WTC11 (cell line): ENCODE measurements around the gene TC2N. TPM values are rescaled to one million over a fixed set of nuclear protein-coding genes. Genes with fewer than 3 reads are reported as not detected.
"Not testable (repeated sequence)": the region's sequence is repeated elsewhere in the genome, so short reads cannot be mapped to it uniquely, and the experiment has no call there.

Experiments
- ATAC-seq: fragments of 200-7000 bp; cut with Tn5 transposase; 2 replicates; pipeline ENCODE4 v1.10.0; 2021; ENCODE audit warnings: mild to moderate bottlenecking, moderate library complexity
- CTCF ChIA-PET: fragments of 300-600 bp; sonication (Branson Sonifier 250); formaldehyde crosslinking; loops from one replicate; lab custom pipeline; 2021; ENCODE audit warnings: antibody characterized with exemption; lab: Charles Lee
- POLR2A ChIA-PET: fragments of 350-600 bp; sonication (Branson Sonifier 250); formaldehyde crosslinking; loops from one replicate; lab custom pipeline; 2021; ENCODE audit warnings: antibody characterized with exemption; lab: Charles Lee
- DNase-seq: peaks from one replicate; pipeline ENCODE4 v3.0.0; 2021; ENCODE audit warnings: low spot score
- H3K27ac Mint-ChIP-seq: 2 replicates; pipeline ENCODE4 v1.8.0; 2021; ENCODE audit warnings: mixed read lengths
- H3K27me3 Mint-ChIP-seq: 2 replicates; pipeline ENCODE4 v1.8.0; 2021; ENCODE audit warnings: low read depth, mild to moderate bottlenecking, moderate library complexity, mixed read lengths
- H3K36me3 Mint-ChIP-seq: 2 replicates; pipeline ENCODE4 v1.8.0; 2021; ENCODE audit warnings: mixed read lengths
- H3K4me1 Mint-ChIP-seq: 2 replicates; pipeline ENCODE4 v1.8.0; 2022; ENCODE audit warnings: mixed read lengths
- H3K4me3 Mint-ChIP-seq: 2 replicates; pipeline ENCODE4 v1.8.0; 2021; ENCODE audit warnings: mild to moderate bottlenecking, moderate library complexity, mixed read lengths
- H3K9me3 Mint-ChIP-seq: 2 replicates; pipeline ENCODE4 v1.8.0; 2021; ENCODE audit warnings: mixed read lengths
- CREB1 ChIP-seq: sonication (generic); formaldehyde crosslinking; IDR thresholded peaks from 2 replicates; pipeline ENCODE4 v1.8.0; 2023; ENCODE audit warnings: mild to moderate bottlenecking, missing genetic modification reagents
- ELF4 ChIP-seq: sonication (generic); formaldehyde crosslinking; IDR thresholded peaks from 2 replicates; pipeline ENCODE4 v1.8.1; 2022; ENCODE audit warnings: low read depth, mild to moderate bottlenecking, moderate library complexity, missing genetic modification reagents
- FOXJ3 ChIP-seq: sonication (generic); formaldehyde crosslinking; IDR thresholded peaks from 2 replicates; pipeline ENCODE4 v1.9.0; 2021; ENCODE audit warnings: missing genetic modification reagents, mild to moderate bottlenecking, borderline replicate concordance
- HMGA2 ChIP-seq: fragments of 250-450 bp; sonication (Bioruptor Pico); IDR thresholded peaks from 2 replicates; pipeline ENCODE4 v1.4.0; 2021; ENCODE audit warnings: mild to moderate bottlenecking, moderate library complexity
- NFE2L1 ChIP-seq: sonication (generic); formaldehyde crosslinking; IDR thresholded peaks from 2 replicates; pipeline ENCODE4 v1.8.1; 2023; ENCODE audit warnings: missing genetic modification reagents
- NR2C2 ChIP-seq: sonication (generic); formaldehyde crosslinking; IDR thresholded peaks from 2 replicates; pipeline ENCODE4 v1.8.0; 2022; ENCODE audit warnings: mild to moderate bottlenecking, missing genetic modification reagents
- OVOL2 ChIP-seq: fragments of 250-450 bp; sonication (Bioruptor Pico); IDR thresholded peaks from 2 replicates; pipeline ENCODE4 v1.9.0; 2021; ENCODE audit warnings: mild to moderate bottlenecking, borderline replicate concordance
- PREB ChIP-seq: sonication (generic); formaldehyde crosslinking; IDR thresholded peaks from 2 replicates; pipeline ENCODE4 v1.8.1; 2022; ENCODE audit warnings: mild to moderate bottlenecking, missing genetic modification reagents, moderate library complexity, borderline replicate concordance
- SP1 ChIP-seq: sonication (generic); formaldehyde crosslinking; conservative IDR thresholded peaks from 2 replicates; pipeline ENCODE4 v1.8.1; 2022; ENCODE audit warnings: missing genetic modification reagents
- USF1 ChIP-seq: sonication (generic); formaldehyde crosslinking; IDR thresholded peaks from 2 replicates; pipeline ENCODE4 v1.8.0; 2022; ENCODE audit warnings: mild to moderate bottlenecking, missing genetic modification reagents
- ZBTB21 ChIP-seq: sonication (generic); formaldehyde crosslinking; IDR thresholded peaks from 2 replicates; pipeline ENCODE4 v1.8.1; 2023; ENCODE audit warnings: mild to moderate bottlenecking, missing genetic modification reagents, borderline replicate concordance
- ZNF416 ChIP-seq: fragments of 250-450 bp; sonication (Bioruptor Pico); IDR thresholded peaks from 2 replicates; pipeline ENCODE4 v1.9.0; 2021; ENCODE audit warnings: mild to moderate bottlenecking, inconsistent platforms
- ZNF532 ChIP-seq: fragments of 250-450 bp; sonication (Bioruptor Pico); IDR thresholded peaks from 2 replicates; pipeline ENCODE4 v1.9.0; 2021; ENCODE audit warnings: mild to moderate bottlenecking, borderline replicate concordance
- total RNA-seq: library from RNA; stranded (reverse); gene quantifications from 3 replicates; pipeline ENCODE4 v1.2.3, GENCODE V29; 2021
- TF ChIP-seq, protein P1 (sequence below): sonication (generic); formaldehyde crosslinking; IDR thresholded peaks from 2 replicates; pipeline ENCODE4 v1.8.1; 2023; ENCODE audit warnings: mild to moderate bottlenecking, missing genetic modification reagents, borderline replicate concordance
- TF ChIP-seq, protein P2 (sequence below): sonication (generic); formaldehyde crosslinking; IDR thresholded peaks from 2 replicates; pipeline ENCODE4 v1.8.1; 2022; ENCODE audit warnings: missing genetic modification reagents, borderline replicate concordance
- TF ChIP-seq, protein P3 (sequence below): fragments of 250-450 bp; sonication (Bioruptor Pico); IDR thresholded peaks from 2 replicates; pipeline ENCODE4 v2.1.2; 2022; ENCODE audit warnings: mild to moderate bottlenecking, moderate library complexity

Gene TC2N
- total RNA-seq, 1 experiment from 2014 or later = 33.0 TPM

DNA sequence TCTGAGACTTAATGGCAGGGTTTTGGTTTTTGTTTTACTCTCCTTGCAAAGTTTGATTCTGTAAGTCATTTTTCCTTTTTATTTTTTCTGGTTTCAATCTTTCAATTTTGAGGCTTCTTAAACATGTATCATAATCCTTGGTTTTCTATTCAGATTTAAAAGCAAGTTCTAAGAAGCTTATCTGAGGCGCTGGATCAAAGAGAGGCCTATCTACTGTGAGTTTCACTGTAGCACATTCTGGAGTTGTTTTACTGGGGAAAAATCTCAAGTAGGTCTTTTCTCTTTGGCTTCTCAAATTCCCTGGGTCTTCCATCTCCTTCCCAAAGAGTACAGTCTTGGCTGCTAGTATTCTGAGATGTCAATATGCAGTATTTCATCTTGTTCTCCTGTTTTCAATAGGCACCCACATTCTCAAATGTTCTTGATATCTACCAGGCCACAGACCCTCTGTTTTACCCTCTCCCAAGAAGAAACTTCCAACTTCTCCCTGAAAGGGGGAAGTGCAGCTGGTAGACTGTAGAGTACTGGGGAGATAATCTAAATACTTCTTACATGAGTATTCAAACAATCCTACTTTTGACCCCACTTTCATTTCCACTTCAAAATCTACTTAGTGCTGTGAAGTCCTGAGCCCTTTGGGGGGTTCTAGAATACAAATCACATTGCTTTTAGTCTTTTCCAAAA is 124.6 kb downstream of the TC2N start:
- Mint-ChIP-seq H3K9me3 (peaks cover 5% of the 10 kb centered on the region), H3K36me3 (no peaks in the 10 kb centered on the region), H3K27me3 (no peaks in the 10 kb centered on the region), H3K27ac (no peak overlapping the region), H3K4me3 (no peak overlapping the region), H3K4me1 (no peaks in the 10 kb centered on the region)
- CTCF ChIA-PET = no interaction called here
- DNase-seq (no peak), ATAC-seq (no peak)
- POLR2A ChIA-PET = no interaction called here
- TF ChIP-seq SP1 (CRISPR knock-in tag) (no peak), ZBTB21 (CRISPR knock-in tag) (no peak), OVOL2 (CRISPR knock-in tag) (no peak), FOXJ3 (CRISPR knock-in tag) (no peak), ELF4 (CRISPR knock-in tag) (no peak), NR2C2 (CRISPR knock-in tag) (no peak)
- TF ChIP-seq, protein P1, sequence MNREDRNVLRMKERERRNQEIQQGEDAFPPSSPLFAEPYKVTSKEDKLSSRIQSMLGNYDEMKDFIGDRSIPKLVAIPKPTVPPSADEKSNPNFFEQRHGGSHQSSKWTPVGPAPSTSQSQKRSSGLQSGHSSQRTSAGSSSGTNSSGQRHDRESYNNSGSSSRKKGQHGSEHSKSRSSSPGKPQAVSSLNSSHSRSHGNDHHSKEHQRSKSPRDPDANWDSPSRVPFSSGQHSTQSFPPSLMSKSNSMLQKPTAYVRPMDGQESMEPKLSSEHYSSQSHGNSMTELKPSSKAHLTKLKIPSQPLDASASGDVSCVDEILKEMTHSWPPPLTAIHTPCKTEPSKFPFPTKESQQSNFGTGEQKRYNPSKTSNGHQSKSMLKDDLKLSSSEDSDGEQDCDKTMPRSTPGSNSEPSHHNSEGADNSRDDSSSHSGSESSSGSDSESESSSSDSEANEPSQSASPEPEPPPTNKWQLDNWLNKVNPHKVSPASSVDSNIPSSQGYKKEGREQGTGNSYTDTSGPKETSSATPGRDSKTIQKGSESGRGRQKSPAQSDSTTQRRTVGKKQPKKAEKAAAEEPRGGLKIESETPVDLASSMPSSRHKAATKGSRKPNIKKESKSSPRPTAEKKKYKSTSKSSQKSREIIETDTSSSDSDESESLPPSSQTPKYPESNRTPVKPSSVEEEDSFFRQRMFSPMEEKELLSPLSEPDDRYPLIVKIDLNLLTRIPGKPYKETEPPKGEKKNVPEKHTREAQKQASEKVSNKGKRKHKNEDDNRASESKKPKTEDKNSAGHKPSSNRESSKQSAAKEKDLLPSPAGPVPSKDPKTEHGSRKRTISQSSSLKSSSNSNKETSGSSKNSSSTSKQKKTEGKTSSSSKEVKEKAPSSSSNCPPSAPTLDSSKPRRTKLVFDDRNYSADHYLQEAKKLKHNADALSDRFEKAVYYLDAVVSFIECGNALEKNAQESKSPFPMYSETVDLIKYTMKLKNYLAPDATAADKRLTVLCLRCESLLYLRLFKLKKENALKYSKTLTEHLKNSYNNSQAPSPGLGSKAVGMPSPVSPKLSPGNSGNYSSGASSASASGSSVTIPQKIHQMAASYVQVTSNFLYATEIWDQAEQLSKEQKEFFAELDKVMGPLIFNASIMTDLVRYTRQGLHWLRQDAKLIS (CRISPR knock-in tag) = no peak

DNA sequence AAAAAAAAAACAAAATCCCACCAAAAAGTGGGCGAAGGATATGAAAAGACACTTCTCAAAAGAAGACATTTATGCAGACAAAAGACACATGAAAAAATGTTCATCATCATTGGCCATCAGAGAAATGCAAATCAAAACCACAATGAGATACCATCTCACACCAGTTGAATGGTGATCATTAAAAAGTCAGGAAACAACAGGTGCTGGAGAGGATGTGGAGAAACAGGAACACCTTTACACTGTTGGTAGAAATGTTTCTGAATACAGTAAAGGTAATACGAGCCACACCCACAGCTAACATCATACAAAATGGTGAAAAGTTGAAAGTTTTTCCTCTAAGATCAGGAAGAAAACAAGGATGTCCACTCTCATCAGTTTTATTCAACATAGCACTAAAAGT is 127.5 kb downstream of the TC2N start:
- H3K27me3 Mint-ChIP-seq, CTCF ChIA-PET, POLR2A ChIA-PET, H3K4me1 Mint-ChIP-seq, H3K27ac Mint-ChIP-seq, H3K36me3 Mint-ChIP-seq, H3K9me3 Mint-ChIP-seq, H3K4me3 Mint-ChIP-seq, DNase-seq, ATAC-seq: not testable (repeated sequence)

DNA sequence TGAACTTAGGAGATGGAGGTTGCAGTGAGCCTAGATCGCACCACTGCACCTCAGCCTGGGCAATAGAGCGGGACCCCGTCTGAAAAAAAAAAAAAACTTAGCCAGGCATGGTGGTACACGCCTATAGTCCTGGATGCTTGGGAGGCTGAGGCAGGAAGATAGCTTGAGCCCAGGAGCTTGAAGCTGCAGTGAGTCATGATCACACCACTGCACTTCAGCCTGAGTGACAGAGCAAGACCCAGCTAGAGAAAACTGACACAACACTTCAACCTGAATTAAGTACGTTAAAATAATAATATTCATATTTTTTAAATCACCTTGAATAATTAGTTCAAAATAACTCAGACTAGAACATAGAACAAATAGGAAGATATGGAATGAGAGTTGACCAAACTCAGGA is 129.7 kb downstream of the TC2N start:
- H3K9me3 Mint-ChIP-seq = peaks cover 8% of the 10 kb centered on the region
- no peak overlapping the region for H3K27ac Mint-ChIP-seq
- H3K4me3 Mint-ChIP-seq = no peak overlapping the region
- H3K36me3 Mint-ChIP-seq = no peaks in the 10 kb centered on the region
- no peak for DNase-seq
- ChIA-PET POLR2A (no interaction called here), CTCF (interaction anchor here (0.6 kb wide), 1 partner anchor 225 kb away, joined by 4 read pairs; no protein-coding TSS in a partner anchor)
- ATAC-seq = no peak
- no peaks in the 10 kb centered on the region for H3K27me3 Mint-ChIP-seq
- TF ChIP-seq NFE2L1 (CRISPR knock-in tag) (no peak), ZNF532 (CRISPR knock-in tag) (no peak), ZNF416 (CRISPR knock-in tag) (no peak), USF1 (CRISPR knock-in tag) (no peak), PREB (CRISPR knock-in tag) (no peak), HMGA2 (no peak), CREB1 (CRISPR knock-in tag) (no peak)
- TF ChIP-seq, protein P2, sequence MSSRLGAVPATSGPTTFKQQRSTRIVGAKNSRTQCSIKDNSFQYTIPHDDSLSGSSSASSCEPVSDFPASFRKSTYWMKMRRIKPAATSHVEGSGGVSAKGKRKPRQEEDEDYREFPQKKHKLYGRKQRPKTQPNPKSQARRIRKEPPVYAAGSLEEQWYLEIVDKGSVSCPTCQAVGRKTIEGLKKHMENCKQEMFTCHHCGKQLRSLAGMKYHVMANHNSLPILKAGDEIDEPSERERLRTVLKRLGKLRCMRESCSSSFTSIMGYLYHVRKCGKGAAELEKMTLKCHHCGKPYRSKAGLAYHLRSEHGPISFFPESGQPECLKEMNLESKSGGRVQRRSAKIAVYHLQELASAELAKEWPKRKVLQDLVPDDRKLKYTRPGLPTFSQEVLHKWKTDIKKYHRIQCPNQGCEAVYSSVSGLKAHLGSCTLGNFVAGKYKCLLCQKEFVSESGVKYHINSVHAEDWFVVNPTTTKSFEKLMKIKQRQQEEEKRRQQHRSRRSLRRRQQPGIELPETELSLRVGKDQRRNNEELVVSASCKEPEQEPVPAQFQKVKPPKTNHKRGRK (CRISPR knock-in tag) = no peak
- TF ChIP-seq, protein P3, sequence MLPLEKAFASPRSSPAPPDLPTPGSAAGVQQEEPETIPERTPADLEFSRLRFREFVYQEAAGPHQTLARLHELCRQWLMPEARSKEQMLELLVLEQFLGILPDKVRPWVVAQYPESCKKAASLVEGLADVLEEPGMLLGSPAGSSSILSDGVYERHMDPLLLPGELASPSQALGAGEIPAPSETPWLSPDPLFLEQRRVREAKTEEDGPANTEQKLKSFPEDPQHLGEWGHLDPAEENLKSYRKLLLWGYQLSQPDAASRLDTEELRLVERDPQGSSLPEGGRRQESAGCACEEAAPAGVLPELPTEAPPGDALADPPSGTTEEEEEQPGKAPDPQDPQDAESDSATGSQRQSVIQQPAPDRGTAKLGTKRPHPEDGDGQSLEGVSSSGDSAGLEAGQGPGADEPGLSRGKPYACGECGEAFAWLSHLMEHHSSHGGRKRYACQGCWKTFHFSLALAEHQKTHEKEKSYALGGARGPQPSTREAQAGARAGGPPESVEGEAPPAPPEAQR = no peak
- H3K4me1 Mint-ChIP-seq = no peaks in the 10 kb centered on the region
